ENCODE results near the gene CENPE.

- TF ChIP-seq CTCF (IDR thresholded peaks at IDR 0.05; ENCODE audit: low read depth, low read length, poor library complexity, severe bottlenecking) (peak; percentile 23), EZH2phosphoT487 (IDR thresholded peaks at IDR 0.05; ENCODE audit: borderline replicate concordance, low read length) (no peak)
These were observed 6.0 kb upstream of the CENPE start for GRCh38 chr4:103204111-103204510.
